ENCODE measurements around the gene CS. TPM values are rescaled to one million over a fixed set of nuclear protein-coding genes. Genes with fewer than 3 reads are reported as not detected.
A peak's percentile ranks its signal among the peaks of the same experiment; 100 is the strongest.
"Not testable (repeated sequence)": the region's sequence is repeated elsewhere in the genome, so short reads cannot be mapped to it uniquely, and the experiment has no call there.

CS gene
- total RNA-seq, result 100 to 1,000 TPM; 126 to 241 (median 167) TPM
- 10 to 100 TPM; 57.6 to 79.9 TPM for polyA plus RNA-seq
- 104 reads per million, percentile 85 among the genes with 10 or more reads in this experiment for total RNA-seq

DNA sequence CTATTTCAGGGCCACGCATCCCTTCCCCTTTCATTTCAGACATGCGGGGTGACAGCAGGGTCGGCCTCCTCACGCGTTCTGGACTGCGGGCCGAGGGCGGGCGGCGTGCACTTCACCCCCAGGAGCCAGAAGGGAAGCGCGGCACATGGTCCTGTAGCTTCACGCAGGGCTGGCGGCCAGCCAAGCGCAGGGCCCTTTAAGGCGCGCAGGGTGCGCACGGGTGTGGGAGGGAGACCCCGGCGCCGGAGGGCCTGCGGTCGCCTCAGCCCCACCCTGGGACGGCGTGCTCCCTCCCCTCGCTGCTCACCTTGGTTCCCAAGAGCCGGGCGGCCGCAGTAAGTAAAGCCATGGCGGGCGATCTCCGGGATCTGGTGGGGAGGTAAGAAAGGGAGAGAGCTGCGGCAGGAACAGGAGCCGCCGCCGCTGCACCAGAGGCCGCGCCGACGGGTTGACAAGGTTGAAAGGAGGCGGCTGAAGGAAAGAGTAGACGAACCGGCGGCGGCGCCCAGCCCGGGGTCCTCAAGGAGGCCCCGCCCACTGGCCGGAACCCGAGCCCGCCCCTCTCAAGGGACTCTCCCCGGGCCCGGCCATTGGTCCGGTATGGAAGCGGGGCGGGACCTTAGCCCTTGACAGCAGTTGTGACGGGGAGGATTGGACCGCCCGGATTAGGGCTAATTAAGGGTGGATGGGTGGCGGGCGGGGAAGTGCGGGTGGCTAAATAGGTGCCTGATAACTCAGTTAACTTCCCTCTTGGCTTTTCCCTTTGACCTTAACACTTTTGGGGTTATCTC is at the start of gene CS:
Gene CS (minus strand): TSS at position 478 of the 791 bp plus-strand sequence. CDS start 129 bp downstream, at position 349.
- peaks cover 26 to 48% of the 10 kb centered on the region in 2 donors for H3K4me1 ChIP-seq (ENCODE audit: control insufficient read depth in 2 of 2, insufficient read depth in 2 of 2, low read length in 2 of 2)
- intact Hi-C loops (cut with micrococcal nuclease), result loop anchor here (1.0 to 2.0 kb wide), 24 partner anchors 9 to 561 kb away; partner anchors contain the start of genes STAT2 (in 2 of the 2), TIMELESS (in 2 of the 2), ANKRD52 (in 1 of the 2) and COQ10A (in 1 of the 2)
- peaks cover 0 to 12% (median 0%) of the 10 kb centered on the region in 3 experiments for H3K36me3 ChIP-seq (ENCODE audit: control insufficient read depth in 2 of 3, insufficient read depth in 3 of 3, low read length in 3 of 3)
- H3K27ac ChIP-seq (ENCODE audit: low read depth, low read length), result peak within 1 kb of the TSS; percentile 94
- peaks cover 27 to 58% (median 53%) of the 10 kb centered on the region in 7 donors for H3K4me1 Mint-ChIP-seq
- H3K27ac Mint-ChIP-seq, result peak within 1 kb of the TSS; percentile 93 to 99 (median 97)
- no peaks in the 10 kb centered on the region for H3K27me3 Mint-ChIP-seq
- ATAC-seq, result peak; percentile 98
- ChIA-PET POLR2A (interaction anchor here (0.6 to 3.6 kb wide), 10 partner anchors 10 to 226 kb away, joined by 3 to 18 read pairs (median 5); partner anchors contain the start of genes RNF41, SMARCC2, STAT2 and ZC3H10), CTCF (interaction anchor here (0.6 to 1.9 kb wide), 4 partner anchors 16 to 1292 kb away, joined by 4 to 5 read pairs (median 4); partner anchors contain the start of genes CNPY2 and SMARCC2)
- no peaks in the 10 kb centered on the region for H3K27me3 ChIP-seq (ENCODE audit: control insufficient read depth in 2 of 2, insufficient read depth in 2 of 2, low read length in 2 of 2)
- H3K36me3 Mint-ChIP-seq, result peaks cover 0 to 16% (median 6%) of the 10 kb centered on the region in 5 donors
- H3K9me3 ChIP-seq (ENCODE audit: control insufficient read depth in 2 of 3, low read length in 3 of 3), result no peaks in the 10 kb centered on the region
- H3K9me3 Mint-ChIP-seq, result no peaks in the 10 kb centered on the region
- peak within 1 kb of the TSS; percentile 73 for H3K4me3 ChIP-seq (ENCODE audit: low read length)
- peak within 1 kb of the TSS; percentile 93 to 100 (median 96) for H3K4me3 Mint-ChIP-seq
- peak; percentile 95 to 99 (median 98) for DNase-seq

DNA sequence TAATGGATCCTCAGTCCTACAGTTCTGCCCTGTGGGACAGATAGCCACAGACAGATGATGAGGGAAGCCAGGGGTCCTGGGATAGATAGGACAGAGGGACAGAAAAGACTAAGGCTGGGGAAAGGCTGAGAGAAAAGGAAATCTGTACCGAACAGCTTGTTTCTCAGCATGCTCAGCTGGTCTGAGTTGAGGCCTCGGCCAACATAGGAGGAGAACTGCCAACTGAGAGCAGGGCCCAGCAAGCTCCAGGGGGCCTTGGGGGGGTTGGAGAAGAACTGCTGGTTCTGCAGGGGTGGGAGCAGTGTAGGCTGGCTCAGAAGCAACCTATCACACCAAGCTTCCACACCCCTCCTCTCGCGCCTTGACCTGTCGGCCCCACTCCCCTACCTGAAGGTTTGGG is 48.6 kb upstream of the CS start:
- H3K36me3 Mint-ChIP-seq, result peaks cover 21 to 41% (median 25%) of the 10 kb centered on the region in 5 donors
- ATAC-seq, result no peak

DNA sequence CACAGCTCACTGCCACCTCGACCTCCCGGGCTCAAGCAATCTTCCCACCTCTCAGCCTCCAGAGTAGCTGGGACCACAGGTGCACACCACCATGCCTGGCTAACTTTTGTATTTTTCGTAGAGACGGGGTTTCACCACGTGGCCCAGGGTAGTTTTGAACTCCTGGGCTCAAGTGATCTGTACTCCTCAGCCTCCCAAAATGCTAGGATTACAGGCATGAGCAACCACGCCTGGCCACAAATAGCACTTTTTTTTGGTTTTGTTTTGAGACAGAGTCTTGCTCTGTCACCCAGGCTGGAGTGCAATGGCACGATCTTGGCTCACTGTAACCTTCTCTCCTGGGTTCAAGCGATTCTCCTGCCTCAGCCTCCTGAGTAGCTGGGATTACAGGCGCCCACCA is 47.1 kb upstream of the CS start:
- intact Hi-C loops (cut with micrococcal nuclease); H3K9me3 ChIP-seq (ENCODE audit: control insufficient read depth in 2 of 3, low read length in 3 of 3); H3K4me1 Mint-ChIP-seq; H3K27me3 Mint-ChIP-seq; H3K4me3 ChIP-seq (ENCODE audit: low read length); H3K27ac ChIP-seq (ENCODE audit: low read depth, low read length); H3K4me1 ChIP-seq (ENCODE audit: control insufficient read depth in 2 of 2, insufficient read depth in 2 of 2, low read length in 2 of 2); H3K4me3 Mint-ChIP-seq; H3K9me3 Mint-ChIP-seq; H3K27me3 ChIP-seq (ENCODE audit: control insufficient read depth in 2 of 2, insufficient read depth in 2 of 2, low read length in 2 of 2); ATAC-seq; DNase-seq: not testable (repeated sequence)
- CTCF ChIA-PET, result interaction anchor here (0.7 to 1.2 kb wide), 2 partner anchors 12 to 13 kb away, joined by 3 to 5 read pairs; partner anchors contain the start of gene STAT2
- Mint-ChIP-seq H3K36me3 (peaks cover 25 to 50% (median 33%) of the 10 kb centered on the region in 5 donors), H3K27ac (peak overlapping the region in 2 of 9 donors; percentile 46 to 67)
- H3K36me3 ChIP-seq (ENCODE audit: control insufficient read depth in 2 of 3, insufficient read depth in 3 of 3, low read length in 3 of 3), result peaks cover 20 to 90% (median 31%) of the 10 kb centered on the region in 3 experiments
- POLR2A ChIA-PET, result interaction anchor here (1.1 kb wide), 1 partner anchor 13 kb away, joined by 5 read pairs; the partner anchor contains the start of gene STAT2

More for the DNA sequence above, 48.6 kb upstream of the CS start:
- H3K36me3 ChIP-seq (ENCODE audit: control insufficient read depth in 2 of 3, insufficient read depth in 3 of 3, low read length in 3 of 3), result peaks cover 20 to 89% (median 31%) of the 10 kb centered on the region in 3 experiments
- no peak for DNase-seq
- H3K4me3 ChIP-seq (ENCODE audit: low read length), result no peak overlapping the region
- H3K27ac ChIP-seq (ENCODE audit: low read depth, low read length), result no peak overlapping the region
- H3K4me1 ChIP-seq (ENCODE audit: control insufficient read depth in 2 of 2, insufficient read depth in 2 of 2, low read length in 2 of 2), result no peaks in the 10 kb centered on the region
- peak overlapping the region in 5 of 9 donors; percentile 14 to 62 (median 23) for H3K27ac Mint-ChIP-seq
- no peaks in the 10 kb centered on the region for H3K9me3 Mint-ChIP-seq
- H3K4me3 Mint-ChIP-seq, result no peak overlapping the region
- peaks cover 0 to 4% (median 0%) of the 10 kb centered on the region in 7 donors for H3K4me1 Mint-ChIP-seq
- no peaks in the 10 kb centered on the region for H3K27me3 Mint-ChIP-seq
- intact Hi-C loops (cut with micrococcal nuclease), result no loop called here
- ChIA-PET POLR2A (interaction anchor here (0.9 to 1.5 kb wide), 3 partner anchors 11 to 32 kb away, joined by 3 to 5 read pairs (median 3); partner anchors contain the start of gene STAT2), CTCF (interaction anchor here (1.0 kb wide), 1 partner anchor 11 kb away, joined by 4 read pairs; the partner anchor contains the start of gene STAT2)
- no peaks in the 10 kb centered on the region for H3K27me3 ChIP-seq (ENCODE audit: control insufficient read depth in 2 of 2, insufficient read depth in 2 of 2, low read length in 2 of 2)
- H3K9me3 ChIP-seq (ENCODE audit: control insufficient read depth in 2 of 3, low read length in 3 of 3), result no peaks in the 10 kb centered on the region

DNA sequence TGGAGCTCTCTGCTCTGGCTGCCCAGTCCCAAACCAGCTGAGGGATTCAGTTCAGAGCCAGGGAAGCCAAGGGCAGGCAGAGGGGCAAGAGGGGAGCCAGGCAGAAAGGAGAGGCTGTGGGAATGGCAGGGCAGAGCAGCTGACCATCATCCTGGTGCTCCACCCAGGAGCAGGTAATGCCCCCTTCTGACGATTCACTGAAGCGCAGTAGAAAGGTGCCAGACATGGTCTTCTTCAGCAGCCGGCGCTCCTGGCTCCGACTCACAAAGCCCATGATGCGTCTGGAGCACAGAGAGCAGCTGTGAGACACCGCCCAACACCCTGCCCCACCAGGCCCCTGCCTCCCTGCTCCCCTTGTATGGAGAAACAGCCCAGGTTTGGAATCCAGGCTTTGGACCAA is 46.5 kb upstream of the CS start:
- no peak for DNase-seq
- ATAC-seq, result peak; percentile 22
- H3K27ac Mint-ChIP-seq, result peak overlapping the region in 7 of 9 donors; percentile 13 to 75 (median 51)

DNA sequence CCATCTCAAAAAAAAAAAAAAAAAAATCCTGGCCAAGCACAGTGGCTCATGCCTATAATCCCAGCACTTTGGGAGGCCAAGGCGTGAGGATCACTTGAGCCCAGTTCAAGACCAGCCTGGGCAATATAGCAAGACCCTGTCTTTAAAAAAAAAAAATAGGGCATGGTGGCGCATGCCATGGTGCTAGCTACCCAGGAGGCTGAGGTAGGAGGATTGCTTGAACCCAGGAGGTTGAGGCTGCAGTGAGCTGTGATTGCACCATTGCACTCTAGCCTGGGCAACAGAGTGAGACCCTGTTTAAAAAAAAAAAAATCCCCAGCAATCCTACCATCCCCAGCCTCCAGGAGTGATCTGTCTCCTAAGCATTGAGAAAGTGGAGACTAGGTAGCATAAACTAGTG is 42.2 kb upstream of the CS start:
- H3K27me3 ChIP-seq (ENCODE audit: control insufficient read depth in 2 of 2, insufficient read depth in 2 of 2, low read length in 2 of 2); H3K4me3 ChIP-seq (ENCODE audit: low read length); DNase-seq; H3K4me3 Mint-ChIP-seq; H3K9me3 Mint-ChIP-seq; H3K9me3 ChIP-seq (ENCODE audit: control insufficient read depth in 2 of 3, low read length in 3 of 3); intact Hi-C loops (cut with micrococcal nuclease); H3K27me3 Mint-ChIP-seq; ATAC-seq: not testable (repeated sequence)
- ChIA-PET CTCF (interaction anchor here (0.6 to 0.7 kb wide), 2 partner anchors 31 to 122 kb away, joined by 3 to 5 read pairs; no protein-coding TSS in a partner anchor), POLR2A (interaction anchor here (0.7 to 5.4 kb wide), 4 partner anchors 9 to 30 kb away, joined by 3 to 41 read pairs (median 5); partner anchors contain the start of genes PAN2 and STAT2)
- H3K27ac ChIP-seq (ENCODE audit: low read depth, low read length), result peak overlapping the region; percentile 7
- H3K4me1 ChIP-seq (ENCODE audit: control insufficient read depth in 2 of 2, insufficient read depth in 2 of 2, low read length in 2 of 2), result peaks cover 22 to 24% of the 10 kb centered on the region in 2 donors
- H3K36me3 ChIP-seq (ENCODE audit: control insufficient read depth in 2 of 3, insufficient read depth in 3 of 3, low read length in 3 of 3), result peaks cover 0 to 55% (median 5%) of the 10 kb centered on the region in 3 experiments
- H3K27ac Mint-ChIP-seq, result peak overlapping the region in 6 of 9 donors; percentile 57 to 82 (median 70)
- H3K4me1 Mint-ChIP-seq, result peaks cover 16 to 46% (median 36%) of the 10 kb centered on the region in 7 donors
- peaks cover 15 to 38% (median 30%) of the 10 kb centered on the region in 5 donors for H3K36me3 Mint-ChIP-seq

More for the DNA sequence above, 46.5 kb upstream of the CS start:
- ChIA-PET POLR2A (interaction anchor here (1.1 kb wide), 1 partner anchor 31 kb away, joined by 4 read pairs; the partner anchor contains the start of gene CNPY2), CTCF (interaction anchor here (0.7 to 0.8 kb wide), 2 partner anchors 9 to 13 kb away, joined by 3 read pairs; partner anchors contain the start of gene STAT2)
- Histone ChIP-seq H3K36me3 (ENCODE audit: control insufficient read depth in 2 of 3, insufficient read depth in 3 of 3, low read length in 3 of 3) (peaks cover 20 to 87% (median 31%) of the 10 kb centered on the region in 3 experiments), H3K9me3 (ENCODE audit: control insufficient read depth in 2 of 3, low read length in 3 of 3) (no peaks in the 10 kb centered on the region), H3K27me3 (ENCODE audit: control insufficient read depth in 2 of 2, insufficient read depth in 2 of 2, low read length in 2 of 2) (no peaks in the 10 kb centered on the region), H3K4me1 (ENCODE audit: control insufficient read depth in 2 of 2, insufficient read depth in 2 of 2, low read length in 2 of 2) (no peaks in the 10 kb centered on the region), H3K4me3 (ENCODE audit: low read length) (no peak overlapping the region), H3K27ac (ENCODE audit: low read depth, low read length) (no peak overlapping the region)
- peaks cover 0 to 6% (median 2%) of the 10 kb centered on the region in 7 donors for H3K4me1 Mint-ChIP-seq
- no peak overlapping the region for H3K4me3 Mint-ChIP-seq
- no peaks in the 10 kb centered on the region for H3K9me3 Mint-ChIP-seq
- H3K36me3 Mint-ChIP-seq, result peaks cover 23 to 52% (median 33%) of the 10 kb centered on the region in 5 donors
- no peaks in the 10 kb centered on the region for H3K27me3 Mint-ChIP-seq
- intact Hi-C loops (cut with micrococcal nuclease), result loop anchor here in 1 of 2 donors (1.0 kb wide), 1 partner anchor 12 kb away; no protein-coding TSS in a partner anchor

DNA sequence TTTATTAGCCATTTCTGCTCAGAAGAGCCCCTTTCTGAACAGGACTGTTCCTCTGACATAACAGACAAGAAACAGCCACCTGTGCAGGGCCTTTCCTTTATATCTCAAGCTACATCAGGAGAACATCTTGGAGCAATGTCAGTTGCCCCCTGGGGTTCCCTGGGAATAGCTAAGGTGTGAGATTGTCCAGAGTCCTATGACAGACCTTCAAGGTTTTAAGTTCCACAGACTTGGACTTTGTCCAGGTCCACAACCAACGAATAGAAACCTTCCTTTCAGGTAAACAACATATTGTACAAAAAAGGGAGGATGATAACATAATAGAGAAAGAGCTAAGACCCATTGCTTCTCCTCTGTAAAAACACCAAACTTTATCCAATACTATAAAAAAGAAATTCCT is 41.5 kb upstream of the CS start:
- no peaks in the 10 kb centered on the region for H3K27me3 Mint-ChIP-seq
- peak overlapping the region in 8 of 9 donors; percentile 48 to 99 (median 76) for H3K27ac Mint-ChIP-seq
- no peaks in the 10 kb centered on the region for H3K9me3 ChIP-seq (ENCODE audit: control insufficient read depth in 2 of 3, low read length in 3 of 3)
- ATAC-seq, result no peak
- H3K4me3 ChIP-seq (ENCODE audit: low read length), result no peak overlapping the region
- DNase-seq, result no peak
- peak overlapping the region; percentile 54 for H3K27ac ChIP-seq (ENCODE audit: low read depth, low read length)
- POLR2A ChIA-PET, result interaction anchor here (0.6 to 5.4 kb wide), 5 partner anchors 8 to 31 kb away, joined by 3 to 41 read pairs (median 5); partner anchors contain the start of genes PAN2 and STAT2
- intact Hi-C loops (cut with micrococcal nuclease), result no loop called here
- peaks cover 16 to 53% (median 41%) of the 10 kb centered on the region in 7 donors for H3K4me1 Mint-ChIP-seq
- H3K4me1 ChIP-seq (ENCODE audit: control insufficient read depth in 2 of 2, insufficient read depth in 2 of 2, low read length in 2 of 2), result peaks cover 22 to 24% of the 10 kb centered on the region in 2 donors
- CTCF ChIA-PET, result interaction anchor here (0.7 kb wide), 1 partner anchor 31 kb away, joined by 5 read pairs; no protein-coding TSS in a partner anchor
- no peaks in the 10 kb centered on the region for H3K9me3 Mint-ChIP-seq
- no peak overlapping the region for H3K4me3 Mint-ChIP-seq
- H3K36me3 Mint-ChIP-seq, result peaks cover 15 to 38% (median 30%) of the 10 kb centered on the region in 5 donors
- H3K36me3 ChIP-seq (ENCODE audit: control insufficient read depth in 2 of 3, insufficient read depth in 3 of 3, low read length in 3 of 3), result peaks cover 0 to 48% (median 5%) of the 10 kb centered on the region in 3 experiments
- no peaks in the 10 kb centered on the region for H3K27me3 ChIP-seq (ENCODE audit: control insufficient read depth in 2 of 2, insufficient read depth in 2 of 2, low read length in 2 of 2)
